Small intestine (tissue), 7 donors: ENCODE data around the gene UNC119. TPM values are rescaled to one million over a fixed set of nuclear protein-coding genes. Genes with fewer than 3 reads are reported as not detected.

ENCODE experiments used
- DNase-seq, 2 donors: peaks; one replicate each; pipeline versions ENCODE4 v3.0.0 to v3.0.0-alpha.2; 2013
- FAIRE-seq: peaks from 2 replicates; lab custom pipeline; 2012; peaks lifted over from hg19 to GRCh38; lab: Jason Lieb, UNC
- H3K27ac ChIP-seq, 3 donors: one replicate each; pipeline ENCODE4 v1.5.1; 2013; ENCODE audit warnings: low read length in 2 of 3, mild to moderate bottlenecking in 2 of 3, control low read depth in 1 of 3, inconsistent platforms in 1 of 3, low read depth in 1 of 3, moderate library complexity in 1 of 3
- H3K27me3 ChIP-seq, 3 donors: one replicate each; pipeline ENCODE4 v1.6.1; 2013; ENCODE audit warnings: low read length in 3 of 3, inconsistent platforms in 1 of 3; ENCODE audit not compliant: control insufficient read depth in 3 of 3, insufficient read depth in 3 of 3
- H3K36me3 ChIP-seq, 3 donors: one replicate each; pipeline ENCODE4 v1.6.1; 2013; ENCODE audit warnings: low read length in 3 of 3, inconsistent platforms in 1 of 3, low read depth in 1 of 3, mild to moderate bottlenecking in 1 of 3, moderate library complexity in 1 of 3; ENCODE audit not compliant: control insufficient read depth in 3 of 3, insufficient read depth in 2 of 3
- H3K4me1 ChIP-seq, 3 donors: one replicate each; pipeline ENCODE4 v1.6.1; 2013; ENCODE audit warnings: low read length in 2 of 3, inconsistent platforms in 1 of 3, low read depth in 1 of 3, mild to moderate bottlenecking in 1 of 3, moderate library complexity in 1 of 3; ENCODE audit not compliant: control insufficient read depth in 3 of 3, insufficient read depth in 2 of 3
- H3K4me3 ChIP-seq, 3 donors: one replicate each; pipeline ENCODE4 v1.5.1; 2013; ENCODE audit warnings: low read length in 3 of 3, control low read depth in 1 of 3, inconsistent platforms in 1 of 3, low read depth in 1 of 3, mild to moderate bottlenecking in 1 of 3, moderate library complexity in 1 of 3
- H3K9me3 ChIP-seq, 2 donors: one replicate each; pipeline ENCODE4 v1.6.1; 2013; ENCODE audit warnings: low read depth in 1 of 2, low read length in 1 of 2; ENCODE audit not compliant: control insufficient read depth in 2 of 2, insufficient read depth in 1 of 2
- WGBS, 3 donors: extraction: QIAGEN DNeasy Blood & Tissue Kit; methylation state at CpG; one replicate each; pipeline ENCODE4 v1.1.7; 2013; 5-methylcytosine and 5-hydroxymethylcytosine counted together
- polyA plus RNA-seq, 4 donors: library from polyadenylated mRNA; stranded (reverse) in 3 of 4; unstranded in 1 of 4; fragments of 200-250 nt in 3 of 4; fragments of 120-200 nt in 1 of 4; gene quantifications; one replicate each; pipeline versions ENCODE4 v1.2.1 to v1.2.3, GENCODE V29; 2013
- donor health status: healthy with polysubstance abuse.
- donor health status: control.
- donor health status: control.
- donor health status: Bipolar disorder and iron deficiency.
- donor health status: healthy.

UNC119 gene
- polyA plus RNA-seq, 4 donors: 14.6 to 57.0 (median 29.9) TPM

GRCh38 chr17:28585851-28586250 lies 33.4 kb upstream of the UNC119 start:
- Histone ChIP-seq H3K36me3 (peaks cover 8 to 58% (median 9%) of the 10 kb centered on the region in 3 donors), H3K27me3 (no peaks in the 10 kb centered on the region), H3K4me1 (peaks cover 0 to 8% (median 0%) of the 10 kb centered on the region in 3 donors), H3K27ac (no peak overlapping the region), H3K9me3 (no peaks in the 10 kb centered on the region), H3K4me3 (no peak overlapping the region)
- DNase-seq: peak in 1 of 2 donors; percentile 34
- FAIRE-seq: no peak
- 92 to 97% (median 93%) methylated on average over 3 of the region's 3 CpGs for WGBS, 3 donors

- H3K4me3 ChIP-seq: no peak overlapping the region
- FAIRE-seq (no peak), DNase-seq (no peak)
- H3K27me3 ChIP-seq: no peaks in the 10 kb centered on the region
- no peaks in the 10 kb centered on the region for H3K9me3 ChIP-seq
- peaks cover 8 to 55% (median 9%) of the 10 kb centered on the region in 3 donors for H3K36me3 ChIP-seq
- WGBS, 3 donors: 68 to 86% (median 71%) methylated on average over 3 of the region's 3 CpGs
- peaks cover 0 to 8% (median 0%) of the 10 kb centered on the region in 3 donors for H3K4me1 ChIP-seq
- no peak overlapping the region for H3K27ac ChIP-seq
Observed at GRCh38 chr17:28584434-28584833, 32.0 kb upstream of the UNC119 start.

- no peak for DNase-seq
- Histone ChIP-seq H3K4me1 (peaks cover 0 to 8% (median 0%) of the 10 kb centered on the region in 3 donors), H3K4me3 (no peak overlapping the region), H3K9me3 (no peaks in the 10 kb centered on the region), H3K36me3 (peaks cover 8 to 66% (median 9%) of the 10 kb centered on the region in 3 donors), H3K27me3 (no peaks in the 10 kb centered on the region), H3K27ac (no peak overlapping the region)
- no peak for FAIRE-seq
- WGBS, 3 donors: 95 to 100% (median 99%) methylated on average over 2 of the region's 2 CpGs
Observed at GRCh38 chr17:28582513-28582912, 30.1 kb upstream of the UNC119 start.

GRCh38 chr17:28580959-28581358 lies 28.5 kb upstream of the UNC119 start:
- peaks cover 8 to 54% (median 8%) of the 10 kb centered on the region in 3 donors for H3K36me3 ChIP-seq
- FAIRE-seq (no peak), DNase-seq (no peak)
- no peaks in the 10 kb centered on the region for H3K27me3 ChIP-seq
- H3K27ac ChIP-seq: no peak overlapping the region
- H3K4me1 ChIP-seq: peaks cover 0 to 12% (median 0%) of the 10 kb centered on the region in 3 donors
- H3K4me3 ChIP-seq: no peak overlapping the region
- no peaks in the 10 kb centered on the region for H3K9me3 ChIP-seq
- WGBS, 3 donors: 97 to 100% (median 98%) methylated on average over 3 of the region's 3 CpGs

- peaks cover 3 to 41% (median 5%) of the 10 kb centered on the region in 3 donors for H3K36me3 ChIP-seq
- H3K27me3 ChIP-seq: no peaks in the 10 kb centered on the region
- 76 to 89% (median 77%) methylated on average over 4 of the region's 4 CpGs for WGBS, 3 donors
- peaks cover 0 to 4% (median 0%) of the 10 kb centered on the region in 3 donors for H3K4me1 ChIP-seq
- H3K27ac ChIP-seq: no peak overlapping the region
- FAIRE-seq (no peak), DNase-seq (no peak)
- H3K9me3 ChIP-seq: no peaks in the 10 kb centered on the region
- H3K4me3 ChIP-seq: no peak overlapping the region
Observed at GRCh38 chr17:28579526-28579925, 27.1 kb upstream of the UNC119 start.

- DNase-seq: no peak
- no peaks in the 10 kb centered on the region for H3K27me3 ChIP-seq
Observed at GRCh38 chr17:28578246-28579195, 26.1 kb upstream of the UNC119 start.

GRCh38 chr17:28577466-28577824 lies 25.0 kb upstream of the UNC119 start:
- Histone ChIP-seq H3K4me1 (peaks cover 0 to 9% (median 3%) of the 10 kb centered on the region in 3 donors), H3K9me3 (no peaks in the 10 kb centered on the region), H3K27ac (peak overlapping the region in 1 of 3 donors; percentile 68), H3K27me3 (no peaks in the 10 kb centered on the region), H3K36me3 (peaks cover 0 to 36% (median 0%) of the 10 kb centered on the region in 3 donors), H3K4me3 (no peak overlapping the region)
- FAIRE-seq (no peak), DNase-seq (no peak)
- WGBS, 3 donors: 94 to 97% (median 97%) methylated on average over 3 of the region's 3 CpGs

More at GRCh38 chr17:28578246-28579195, 26.1 kb upstream of the UNC119 start:
- Histone ChIP-seq H3K4me1 (peaks cover 0 to 4% (median 0%) of the 10 kb centered on the region in 3 donors), H3K9me3 (no peaks in the 10 kb centered on the region), H3K27ac (no peak overlapping the region), H3K36me3 (peaks cover 0 to 34% (median 3%) of the 10 kb centered on the region in 3 donors), H3K4me3 (no peak overlapping the region)
- no peak for FAIRE-seq
- WGBS, 3 donors: 94 to 97% (median 96%) methylated on average over 8 of the region's 8 CpGs

- FAIRE-seq: no peak
- peaks cover 0 to 14% (median 3%) of the 10 kb centered on the region in 3 donors for H3K4me1 ChIP-seq
- DNase-seq: peak; percentile 97
- H3K27me3 ChIP-seq: no peaks in the 10 kb centered on the region
- no peaks in the 10 kb centered on the region for H3K9me3 ChIP-seq
- peak within 1 kb of the TSS in 2 of 3 donors; percentile 17 to 28 for H3K4me3 ChIP-seq
- peak within 1 kb of the TSS in 1 of 3 donors; percentile 68 for H3K27ac ChIP-seq
- peaks cover 0 to 34% (median 0%) of the 10 kb centered on the region in 3 donors for H3K36me3 ChIP-seq
- WGBS, 3 donors: 3 to 7% (median 4%) methylated on average over 25 to 26 of the region's 26 CpGs
Observed at GRCh38 chr17:28576758-28577465, 24.5 kb upstream of the UNC119 start, which contains the start of gene ALDOC. TSS of gene ALDOC (minus strand) at chr17:28576895. CDS start at chr17:28575532, 1,363 bp downstream.
